ENCODE data around the gene GNG11.

The GNG11 gene

GRCh38 chr7:93923942-93924341 is 2.4 kb downstream of the GNG11 start:
- no peak for TF ChIP-seq POLR2AphosphoS5 (IDR thresholded peaks at IDR 0.05; ENCODE audit: low read depth, low read length)
- TF ChIP-seq SIN3A (IDR thresholded peaks at IDR 0.05; ENCODE audit: borderline replicate concordance, insufficient read depth, low read length): no peak
- no peak for TF ChIP-seq FOXP2 (optimal IDR thresholded peaks at IDR 0.05; ENCODE audit: borderline replicate concordance, extremely low read depth, extremely low read length, insufficient read depth)
- no peak for TF ChIP-seq REST (IDR thresholded peaks at IDR 0.05; ENCODE audit: insufficient read depth in 1 of 2, low read depth in 2 of 2, low read length in 2 of 2)
- TF ChIP-seq TAF1 (IDR thresholded peaks at IDR 0.05; ENCODE audit: borderline replicate concordance, insufficient read depth, low read length): no peak

GRCh38 chr7:93926800-93927199 is 5.3 kb downstream of the GNG11 start:
- TF ChIP-seq TAF1 (IDR thresholded peaks at IDR 0.05; ENCODE audit: borderline replicate concordance, insufficient read depth, low read length): no peak
- TF ChIP-seq FOXP2 (optimal IDR thresholded peaks at IDR 0.05; ENCODE audit: borderline replicate concordance, extremely low read depth, extremely low read length, insufficient read depth): no peak
- no peak for TF ChIP-seq SIN3A (IDR thresholded peaks at IDR 0.05; ENCODE audit: borderline replicate concordance, insufficient read depth, low read length)
- no peak for TF ChIP-seq POLR2AphosphoS5 (IDR thresholded peaks at IDR 0.05; ENCODE audit: low read depth, low read length)
- TF ChIP-seq REST (IDR thresholded peaks at IDR 0.05; ENCODE audit: insufficient read depth in 1 of 2, low read depth in 2 of 2, low read length in 2 of 2): no peak

- TF ChIP-seq SIN3A (IDR thresholded peaks at IDR 0.05; ENCODE audit: borderline replicate concordance, insufficient read depth, low read length) (no peak), FOXP2 (optimal IDR thresholded peaks at IDR 0.05; ENCODE audit: borderline replicate concordance, extremely low read depth, extremely low read length, insufficient read depth) (no peak), REST (IDR thresholded peaks at IDR 0.05; ENCODE audit: insufficient read depth in 1 of 2, low read depth in 2 of 2, low read length in 2 of 2) (no peak), POLR2AphosphoS5 (IDR thresholded peaks at IDR 0.05; ENCODE audit: low read depth, low read length) (no peak), TAF1 (IDR thresholded peaks at IDR 0.05; ENCODE audit: borderline replicate concordance, insufficient read depth, low read length) (no peak)
Measured at GRCh38 chr7:93927585-93927984, 6.0 kb downstream of the GNG11 start.

GRCh38 chr7:93931655-93932054 is 10.1 kb downstream of the GNG11 start:
- TF ChIP-seq SIN3A (IDR thresholded peaks at IDR 0.05; ENCODE audit: borderline replicate concordance, insufficient read depth, low read length): no peak
- TF ChIP-seq POLR2AphosphoS5 (IDR thresholded peaks at IDR 0.05; ENCODE audit: low read depth, low read length): no peak
- no peak for TF ChIP-seq TAF1 (IDR thresholded peaks at IDR 0.05; ENCODE audit: borderline replicate concordance, insufficient read depth, low read length)
- no peak for TF ChIP-seq FOXP2 (optimal IDR thresholded peaks at IDR 0.05; ENCODE audit: borderline replicate concordance, extremely low read depth, extremely low read length, insufficient read depth)
- no peak for TF ChIP-seq REST (IDR thresholded peaks at IDR 0.05; ENCODE audit: insufficient read depth in 1 of 2, low read depth in 2 of 2, low read length in 2 of 2)

- TF ChIP-seq FOXP2 (optimal IDR thresholded peaks at IDR 0.05; ENCODE audit: borderline replicate concordance, extremely low read depth, extremely low read length, insufficient read depth): no peak
- TF ChIP-seq POLR2AphosphoS5 (IDR thresholded peaks at IDR 0.05; ENCODE audit: low read depth, low read length): no peak
- TF ChIP-seq SIN3A (IDR thresholded peaks at IDR 0.05; ENCODE audit: borderline replicate concordance, insufficient read depth, low read length): no peak
- TF ChIP-seq TAF1 (IDR thresholded peaks at IDR 0.05; ENCODE audit: borderline replicate concordance, insufficient read depth, low read length): no peak
- no peak for TF ChIP-seq REST (IDR thresholded peaks at IDR 0.05; ENCODE audit: insufficient read depth in 1 of 2, low read depth in 2 of 2, low read length in 2 of 2)
Measured at GRCh38 chr7:93933156-93933555, 11.6 kb downstream of the GNG11 start.
